Gastroesophageal sphincter (tissue), 4 donors: Measurements from ENCODE around the gene NOXO1. TPM values are rescaled to one million over a fixed set of nuclear protein-coding genes. Genes with fewer than 3 reads are reported as not detected.

Experiments used
- ATAC-seq: fragments of 150-250 bp; one replicate; pipeline ENCODE4 v1.9.1; 2016; ENCODE audit warnings: mild to moderate bottlenecking, moderate library complexity
- H3K27ac ChIP-seq, 4 donors: fragments of 200-600 bp; sonication (generic) in 3 of 4; 1 replicate in 3 of 4; 2 replicates in 1 of 4; pipeline ENCODE4 v1.5.1; 2016 to 2019
- H3K27me3 ChIP-seq: fragments of 200-600 bp; sonication (generic); one replicate; pipeline ENCODE4 v1.5.1; 2019
- H3K36me3 ChIP-seq, 2 donors: fragments of 200-600 bp; sonication (generic); one replicate each; pipeline ENCODE4 v1.5.1; 2019; ENCODE audit warnings: control low read depth in 1 of 2
- H3K4me1 ChIP-seq, 3 donors: fragments of 200-600 bp; sonication (generic); 1 replicate in 2 of 3; 2 replicates in 1 of 3; pipeline ENCODE4 v1.5.1; 2016 to 2019; ENCODE audit warnings: control low read depth in 2 of 3
- H3K4me3 ChIP-seq, 2 donors: fragments of 200-600 bp; sonication (generic); one replicate each; pipeline ENCODE4 v1.5.1; 2019; ENCODE audit warnings: mild to moderate bottlenecking in 1 of 2, moderate library complexity in 1 of 2
- H3K9me3 ChIP-seq, 3 donors: fragments of 200-600 bp; sonication (generic); one replicate each; pipeline ENCODE4 v1.5.1; 2017 to 2019; ENCODE audit warnings: control low read depth in 2 of 3
- EP300 ChIP-seq: sonication (generic); formaldehyde crosslinking; IDR thresholded peaks from one replicate; pipeline ENCODE4 v1.6.1; 2017; ENCODE audit warnings: antibody characterized with exemption, mild to moderate bottlenecking
- POLR2A ChIP-seq, 2 donors: fragments of 450-650 bp; IDR thresholded peaks; one replicate each; pipeline ENCODE4 v1.6.1; 2017; ENCODE audit warnings: antibody characterized with exemption in 2 of 2, mild to moderate bottlenecking in 2 of 2, moderate library complexity in 1 of 2
- POLR2AphosphoS5 ChIP-seq: sonication (generic); formaldehyde crosslinking; IDR thresholded peaks from one replicate; pipeline ENCODE4 v1.6.1; 2017; ENCODE audit warnings: antibody characterized with exemption
- WGBS, 2 donors: methylation state at CpG; one replicate each; pipeline ENCODE4 v1.1.5; 2018; ENCODE audit warnings: low coverage in 1 of 2; 5-methylcytosine and 5-hydroxymethylcytosine counted together
- total RNA-seq, 4 donors: library from RNA; depleted of rRNA; stranded (reverse); fragments of >200 nt; gene quantifications; one replicate each; pipeline ENCODE4 v1.1.0, GENCODE V29; 2016
- TF ChIP-seq, protein P1 (sequence below), 4 experiments: fragments of 200-600 bp in 2 of 4; fragments of 450-650 bp in 2 of 4; sonication (generic) in 1 of 4; IDR thresholded peaks; one replicate each; pipeline ENCODE4 v1.5.1; 2017 to 2019; ENCODE audit warnings: antibody characterized with exemption in 4 of 4, mild to moderate bottlenecking in 2 of 4, moderate library complexity in 2 of 4

Gene NOXO1
- total RNA-seq, 4 donors from 2014 or later: 1.0 to 1.1 TPM; not detected in 2

DNA sequence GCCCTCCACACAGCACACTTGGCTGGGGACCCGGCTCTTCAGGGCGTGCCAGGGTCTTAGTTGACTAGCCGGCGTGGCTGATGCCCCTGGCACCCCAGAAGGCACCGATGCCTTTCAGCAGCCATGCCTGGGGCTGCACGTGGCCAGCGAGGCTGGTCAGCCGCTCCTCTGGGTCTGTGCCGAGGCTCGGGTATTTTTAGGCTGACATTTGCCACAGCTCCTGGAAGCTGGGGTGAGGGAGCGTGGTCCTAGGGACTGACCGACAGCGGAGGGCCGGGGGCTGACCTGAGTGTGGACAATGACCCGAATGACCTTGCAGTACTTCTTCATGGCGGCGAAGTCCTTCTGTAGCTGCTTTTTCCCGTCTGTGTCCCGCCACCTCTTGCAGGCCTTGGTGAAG lies 30.7 kb downstream of the NOXO1 start:
- TF ChIP-seq, protein P1, sequence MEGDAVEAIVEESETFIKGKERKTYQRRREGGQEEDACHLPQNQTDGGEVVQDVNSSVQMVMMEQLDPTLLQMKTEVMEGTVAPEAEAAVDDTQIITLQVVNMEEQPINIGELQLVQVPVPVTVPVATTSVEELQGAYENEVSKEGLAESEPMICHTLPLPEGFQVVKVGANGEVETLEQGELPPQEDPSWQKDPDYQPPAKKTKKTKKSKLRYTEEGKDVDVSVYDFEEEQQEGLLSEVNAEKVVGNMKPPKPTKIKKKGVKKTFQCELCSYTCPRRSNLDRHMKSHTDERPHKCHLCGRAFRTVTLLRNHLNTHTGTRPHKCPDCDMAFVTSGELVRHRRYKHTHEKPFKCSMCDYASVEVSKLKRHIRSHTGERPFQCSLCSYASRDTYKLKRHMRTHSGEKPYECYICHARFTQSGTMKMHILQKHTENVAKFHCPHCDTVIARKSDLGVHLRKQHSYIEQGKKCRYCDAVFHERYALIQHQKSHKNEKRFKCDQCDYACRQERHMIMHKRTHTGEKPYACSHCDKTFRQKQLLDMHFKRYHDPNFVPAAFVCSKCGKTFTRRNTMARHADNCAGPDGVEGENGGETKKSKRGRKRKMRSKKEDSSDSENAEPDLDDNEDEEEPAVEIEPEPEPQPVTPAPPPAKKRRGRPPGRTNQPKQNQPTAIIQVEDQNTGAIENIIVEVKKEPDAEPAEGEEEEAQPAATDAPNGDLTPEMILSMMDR (IDR thresholded peaks at IDR 0.05): no peak
- no peak for TF ChIP-seq EP300
- TF ChIP-seq POLR2A (IDR thresholded peaks at IDR 0.05): no peak
- TF ChIP-seq POLR2AphosphoS5: no peak
- Histone ChIP-seq H3K27me3 (no peaks in the 10 kb centered on the region), H3K9me3 (no peaks in the 10 kb centered on the region), H3K36me3 (no peaks in the 10 kb centered on the region), H3K27ac (no peak overlapping the region), H3K4me3 (no peak overlapping the region), H3K4me1 (no peaks in the 10 kb centered on the region)
- no peak for ATAC-seq
- 86% methylated on average over 4 of the region's 19 CpGs; no CpG with 5 or more reads in 1 of the 2 donors for WGBS, 2 donors

DNA sequence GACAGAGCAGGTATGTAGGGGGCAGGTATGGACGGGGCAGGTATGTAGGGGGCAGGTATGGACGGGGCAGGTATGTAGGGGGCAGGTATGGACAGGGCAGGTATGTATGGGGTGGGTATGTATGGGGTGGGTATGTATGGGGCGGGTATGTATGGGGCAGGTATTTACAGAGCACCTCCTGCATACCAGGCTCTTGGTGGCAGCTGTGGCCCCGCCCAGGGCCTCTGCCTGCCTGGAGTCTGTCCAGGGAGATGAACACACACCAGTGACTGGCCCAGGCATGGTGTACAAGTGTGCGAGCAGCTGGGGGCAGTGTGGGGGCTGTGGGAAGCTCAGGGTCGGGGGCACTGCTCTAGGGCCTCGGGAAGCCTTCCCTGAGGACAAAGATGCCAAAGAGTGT lies 31.2 kb downstream of the NOXO1 start:
- Histone ChIP-seq H3K9me3 (no peaks in the 10 kb centered on the region), H3K36me3 (no peaks in the 10 kb centered on the region), H3K27ac (no peak overlapping the region), H3K4me1 (no peaks in the 10 kb centered on the region), H3K27me3 (no peaks in the 10 kb centered on the region), H3K4me3 (no peak overlapping the region)
- WGBS, 2 donors: 40 to 73% methylated on average over 1 to 4 of the region's 7 CpGs
- no peak for ATAC-seq
- TF ChIP-seq POLR2A (IDR thresholded peaks at IDR 0.05) (no peak), POLR2AphosphoS5 (no peak), EP300 (no peak)
- TF ChIP-seq, protein P1 (IDR thresholded peaks at IDR 0.05): no peak

DNA sequence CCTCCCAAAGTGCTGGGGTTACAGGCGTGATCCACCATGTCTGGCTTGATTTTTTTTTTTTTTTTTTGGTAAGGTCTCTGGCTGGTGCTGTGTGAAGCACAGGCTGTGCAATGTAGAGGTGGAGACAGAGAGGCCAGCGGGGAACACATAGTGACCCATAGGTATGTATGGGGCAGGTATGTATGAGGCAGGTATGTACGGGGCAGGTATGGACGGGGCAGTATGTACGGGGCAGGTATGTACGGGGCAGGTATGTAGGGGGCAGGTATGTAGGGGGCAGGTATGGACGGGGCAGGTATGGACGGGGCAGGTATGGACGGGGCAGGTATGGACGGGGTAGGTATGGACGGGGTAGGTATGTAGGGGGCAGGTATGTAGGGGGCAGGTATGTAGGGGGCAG lies 31.8 kb downstream of the NOXO1 start:
- Histone ChIP-seq H3K9me3 (no peaks in the 10 kb centered on the region), H3K36me3 (no peaks in the 10 kb centered on the region), H3K27ac (no peak overlapping the region), H3K4me1 (no peaks in the 10 kb centered on the region), H3K4me3 (no peak overlapping the region), H3K27me3 (no peaks in the 10 kb centered on the region)
- WGBS, 2 donors: 80 to 85% methylated on average over 1 to 5 of the region's 11 CpGs
- TF ChIP-seq POLR2AphosphoS5 (no peak), EP300 (no peak), POLR2A (IDR thresholded peaks at IDR 0.05) (no peak)
- TF ChIP-seq, protein P1 (IDR thresholded peaks at IDR 0.05): no peak
- ATAC-seq: no peak

DNA sequence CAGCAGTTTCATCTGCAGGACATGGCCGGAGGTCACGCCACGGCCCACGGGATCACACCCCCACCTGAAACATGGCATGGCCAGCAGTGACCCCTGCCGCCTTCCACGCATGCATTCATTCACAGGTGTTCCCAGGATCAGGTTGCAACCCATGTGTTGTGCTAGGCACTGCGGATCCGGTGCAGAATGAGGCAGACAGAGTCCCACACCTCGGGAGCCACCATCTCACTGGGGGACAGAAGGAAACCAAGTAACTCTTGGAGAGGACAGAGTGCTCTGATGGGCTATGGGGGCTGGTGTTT lies 33.9 kb downstream of the NOXO1 start:
- Histone ChIP-seq H3K9me3 (no peaks in the 10 kb centered on the region), H3K27ac (no peak overlapping the region), H3K36me3 (no peaks in the 10 kb centered on the region), H3K4me1 (peaks cover 0 to 12% (median 3%) of the 10 kb centered on the region in 3 donors), H3K4me3 (no peak overlapping the region), H3K27me3 (no peaks in the 10 kb centered on the region)
- WGBS, 2 donors: no CpG with 5 or more reads among the region's 9 CpGs
- ATAC-seq: no peak
- no peak for TF ChIP-seq POLR2AphosphoS5

DNA sequence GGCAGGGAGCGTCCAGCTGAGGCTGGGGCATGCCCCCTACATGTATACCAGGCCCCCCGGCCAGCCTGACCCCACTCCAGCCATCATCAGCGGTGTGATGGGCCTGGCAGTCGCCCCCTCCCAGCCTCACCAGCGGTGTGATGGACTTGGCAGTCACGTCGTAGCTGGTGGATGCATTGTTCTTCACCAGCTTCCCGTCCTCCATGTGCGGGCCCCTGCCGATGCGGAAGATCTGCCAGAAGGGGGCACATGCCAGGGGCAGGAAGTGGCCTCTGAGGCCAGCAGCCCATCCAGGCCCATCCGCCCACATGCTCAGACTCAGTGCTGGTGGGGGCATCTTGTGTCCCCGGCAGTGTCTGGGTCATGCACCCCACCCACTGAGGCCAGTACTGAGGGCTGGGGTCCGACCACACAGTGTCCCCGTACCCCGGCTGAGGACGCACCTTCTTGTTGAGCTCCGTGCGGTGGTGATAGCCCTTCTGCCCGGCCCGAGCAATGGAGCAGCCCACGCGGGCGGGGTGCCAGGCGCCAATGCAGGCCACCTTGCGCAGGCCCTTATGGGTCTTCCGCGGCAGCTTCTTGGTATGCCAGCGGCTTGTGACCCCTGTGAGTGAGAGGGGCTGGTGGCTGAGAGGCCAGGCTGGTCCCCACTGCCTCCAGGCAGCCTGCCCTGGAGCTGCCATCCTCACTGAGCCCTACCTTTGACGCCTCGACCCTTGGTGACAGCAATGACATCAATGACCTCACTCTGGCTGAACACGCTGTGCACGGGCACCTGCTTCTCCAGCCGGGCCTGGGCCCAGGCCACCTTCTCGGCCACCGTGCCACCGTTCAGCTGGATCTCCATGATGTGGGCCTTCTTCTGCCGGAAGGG lies 34.5 kb downstream of the NOXO1 start:
- no peak overlapping the region for H3K27ac ChIP-seq
- H3K4me1 ChIP-seq: peaks cover 2 to 18% (median 7%) of the 10 kb centered on the region in 3 donors

More for the DNA sequence above, 34.5 kb downstream of the NOXO1 start:
- Histone ChIP-seq H3K36me3 (no peaks in the 10 kb centered on the region), H3K27me3 (no peaks in the 10 kb centered on the region), H3K4me3 (no peak overlapping the region), H3K9me3 (no peaks in the 10 kb centered on the region)
- ATAC-seq: no peak
- WGBS, 2 donors: no CpG with 5 or more reads among the region's 38 CpGs
- TF ChIP-seq POLR2A (IDR thresholded peaks at IDR 0.05): no peak
- TF ChIP-seq, protein P1 (IDR thresholded peaks at IDR 0.05): no peak
- no peak for TF ChIP-seq EP300
- no peak for TF ChIP-seq POLR2AphosphoS5
